T-helper 22 cell (primary cell): ENCODE measurements around the gene EPHB6.

Source experiments
- DNase-seq: peaks from one replicate; pipeline ENCODE4 v3.0.0-alpha.2; 2020; ENCODE audit warnings: low read depth

Gene EPHB6

GRCh38 chr7:142866361-142867096 lies 11.7 kb downstream of the EPHB6 start:
- no peak for DNase-seq

GRCh38 chr7:142867097-142867378 lies 12.2 kb downstream of the EPHB6 start:
- DNase-seq = no peak

GRCh38 chr7:142867398-142868187 lies 12.7 kb downstream of the EPHB6 start:
- DNase-seq = no peak

GRCh38 chr7:142868188-142868985 lies 13.5 kb downstream of the EPHB6 start:
- DNase-seq = no peak

- no peak for DNase-seq
Observed at GRCh38 chr7:142868986-142869415, 14.1 kb downstream of the EPHB6 start.

GRCh38 chr7:142869434-142869833 lies 14.6 kb downstream of the EPHB6 start:
- DNase-seq = no peak

- no peak for DNase-seq
Observed at GRCh38 chr7:142870147-142870559, 15.3 kb downstream of the EPHB6 start.

GRCh38 chr7:142870566-142871259 lies 15.8 kb downstream of the EPHB6 start:
- no peak for DNase-seq

- no peak for DNase-seq
Observed at GRCh38 chr7:142871260-142872105, 16.6 kb downstream of the EPHB6 start.

GRCh38 chr7:142872106-142872675 lies 17.3 kb downstream of the EPHB6 start:
- no peak for DNase-seq

GRCh38 chr7:142873281-142873784 lies 18.5 kb downstream of the EPHB6 start:
- no peak for DNase-seq

- DNase-seq = no peak
Observed at GRCh38 chr7:142873871-142874270, 19.0 kb downstream of the EPHB6 start.

- no peak for DNase-seq
Observed at GRCh38 chr7:142874409-142874808, 19.5 kb downstream of the EPHB6 start.

- DNase-seq = no peak
Observed at GRCh38 chr7:142874837-142875236, 20.0 kb downstream of the EPHB6 start.

- no peak for DNase-seq
Observed at GRCh38 chr7:142875456-142875855, 20.6 kb downstream of the EPHB6 start.

GRCh38 chr7:142876236-142876960 lies 21.5 kb downstream of the EPHB6 start:
- DNase-seq = no peak

- DNase-seq = no peak
Observed at GRCh38 chr7:142876991-142877910, 22.4 kb downstream of the EPHB6 start.

GRCh38 chr7:142878315-142878714 lies 23.4 kb downstream of the EPHB6 start:
- DNase-seq = no peak

- no peak for DNase-seq
Observed at GRCh38 chr7:142879060-142879459, 24.2 kb downstream of the EPHB6 start.
